Sciatic nerve (tissue), 2 donors: ENCODE results near the gene TNRC6B. TPM values are rescaled to one million over a fixed set of nuclear protein-coding genes. Genes with fewer than 3 reads are reported as not detected.

Experiments
- ATAC-seq: fragments of 200-7000 bp; cut with Tn5 transposase; one replicate; pipeline ENCODE4 v1.9.1; 2020; ENCODE audit warnings: mild to moderate bottlenecking, moderate library complexity
- DNase-seq: peaks from one replicate; pipeline ENCODE4 v3.0.0-alpha.2; 2020; ENCODE audit warnings: low spot score
- intact Hi-C: fragments of 100-400 bp; cut with DNase I; formaldehyde crosslinking; loops from one replicate; pipeline ENCODE4 v1.14.2; 2022
- total RNA-seq: library from RNA; stranded (reverse); fragmentation: NEBNext Ultra II Directional; extraction: Animal tissue kit (Norgen Biotek cat#: 25700); gene quantifications from one replicate; pipeline ENCODE4 v1.2.1, GENCODE V29; 2021
- donor health status: DM: no; HTN: no; CAD: no.
- donor health status: DM: no; HTN: no; CAD: no.

TNRC6B gene
- total RNA-seq, 1 donor from 2014 or later: 86.0 TPM

- no peak for ATAC-seq
- intact Hi-C loops: no loop called here
- DNase-seq: no peak
Observed at GRCh38 chr22:40261783-40262182, 84.1 kb downstream of the TNRC6B start.

- intact Hi-C loops: no loop called here
- no peak for DNase-seq
- peak; percentile 39 for ATAC-seq
Observed at GRCh38 chr22:40263191-40263590, 85.5 kb downstream of the TNRC6B start.

- no peak for DNase-seq
- intact Hi-C loops: loop anchor here (5.0 kb wide), 1 partner anchor 772 kb away; no protein-coding TSS in a partner anchor
- peak; percentile 7 for ATAC-seq
Observed at GRCh38 chr22:40265783-40266182, 88.1 kb downstream of the TNRC6B start.

- ATAC-seq: no peak
- DNase-seq: no peak
- intact Hi-C loops: no loop called here
Observed at GRCh38 chr22:40270031-40270430, 92.3 kb downstream of the TNRC6B start.

- ATAC-seq (peak; percentile 75), DNase-seq (no peak)
- intact Hi-C loops: no loop called here
Observed at GRCh38 chr22:40270748-40271373, 93.1 kb downstream of the TNRC6B start.

- intact Hi-C loops: no loop called here
- ATAC-seq: peak; percentile 62
- DNase-seq: no peak
Observed at GRCh38 chr22:40271440-40271839, 93.7 kb downstream of the TNRC6B start.

- intact Hi-C loops: no loop called here
- DNase-seq (no peak), ATAC-seq (no peak)
Observed at GRCh38 chr22:40273319-40273718, 95.6 kb downstream of the TNRC6B start.

- intact Hi-C loops: no loop called here
- ATAC-seq: peak; percentile 72
- DNase-seq: no peak
Observed at GRCh38 chr22:40276996-40277823, 99.5 kb downstream of the TNRC6B start.

GRCh38 chr22:40279017-40279416, 101.3 kb downstream of the TNRC6B start:
- no peak for DNase-seq
- intact Hi-C loops: no loop called here

GRCh38 chr22:40281717-40282116, 104.0 kb downstream of the TNRC6B start:
- ATAC-seq: no peak
- DNase-seq: no peak
- intact Hi-C loops: no loop called here

More at GRCh38 chr22:40279017-40279416, 101.3 kb downstream of the TNRC6B start:
- no peak for ATAC-seq

GRCh38 chr22:40285513-40285912, 107.8 kb downstream of the TNRC6B start:
- intact Hi-C loops: no loop called here
- DNase-seq (no peak), ATAC-seq (peak; percentile 39)

- DNase-seq (no peak), ATAC-seq (peak; percentile 24)
- intact Hi-C loops: no loop called here
Observed at GRCh38 chr22:40289991-40290459, 112.3 kb downstream of the TNRC6B start.

GRCh38 chr22:40290516-40290915, 112.8 kb downstream of the TNRC6B start:
- intact Hi-C loops: no loop called here
- ATAC-seq: no peak
- no peak for DNase-seq

GRCh38 chr22:40294696-40295095, 117.0 kb downstream of the TNRC6B start:
- intact Hi-C loops: no loop called here
- no peak for ATAC-seq

GRCh38 chr22:40300316-40300715, 122.6 kb downstream of the TNRC6B start:
- no peak for ATAC-seq

More at GRCh38 chr22:40294696-40295095, 117.0 kb downstream of the TNRC6B start:
- DNase-seq: no peak

GRCh38 chr22:40300884-40301672, 123.4 kb downstream of the TNRC6B start:
- intact Hi-C loops: no loop called here

More at GRCh38 chr22:40300316-40300715, 122.6 kb downstream of the TNRC6B start:
- intact Hi-C loops: no loop called here
- DNase-seq: no peak

GRCh38 chr22:40302149-40302548, 124.4 kb downstream of the TNRC6B start:
- intact Hi-C loops: no loop called here
- no peak for DNase-seq
- ATAC-seq: no peak

More at GRCh38 chr22:40300884-40301672, 123.4 kb downstream of the TNRC6B start:
- ATAC-seq (no peak), DNase-seq (no peak)

- DNase-seq: no peak
- intact Hi-C loops: no loop called here
- no peak for ATAC-seq
Observed at GRCh38 chr22:40305625-40306024, 127.9 kb downstream of the TNRC6B start.

- ATAC-seq: no peak
- intact Hi-C loops: no loop called here
Observed at GRCh38 chr22:40308999-40309573, 131.4 kb downstream of the TNRC6B start.

More at GRCh38 chr22:40308999-40309573, 131.4 kb downstream of the TNRC6B start:
- DNase-seq: no peak
